Left lung (tissue), 10 donors: ENCODE data around the gene KLK15. TPM values are rescaled to one million over a fixed set of nuclear protein-coding genes. Genes with fewer than 3 reads are reported as not detected.

Experiments used
- ATAC-seq: fragments of 200-7000 bp; cut with Tn5 transposase; one replicate; pipeline ENCODE4 v1.9.1; 2020; ENCODE audit warnings: moderate library complexity
- DNase-seq, 4 donors: peaks; one replicate each; pipeline ENCODE4 v3.0.0-alpha.2; 2013 to 2020
- H3K27ac ChIP-seq, 2 donors: fragments of 200-600 bp; sonication (generic) in 1 of 2; one replicate each; pipeline versions ENCODE4 v1.5.0 to v1.8.0; 2020 to 2021
- H3K27me3 ChIP-seq, 2 donors: fragments of 200-600 bp; sonication (generic) in 1 of 2; one replicate each; pipeline versions ENCODE4 v1.5.0 to v1.8.0; 2020 to 2021
- H3K36me3 ChIP-seq, 2 donors: fragments of 200-600 bp; sonication (generic) in 1 of 2; one replicate each; pipeline versions ENCODE4 v1.5.0 to v1.8.0; 2020 to 2021
- H3K4me1 ChIP-seq, 2 donors: fragments of 200-600 bp; one replicate each; pipeline ENCODE4 v1.8.0; 2021
- H3K4me3 ChIP-seq, 2 donors: fragments of 200-600 bp; sonication (generic) in 1 of 2; one replicate each; pipeline versions ENCODE4 v1.5.0 to v1.8.0; 2020 to 2021; ENCODE audit warnings: mild to moderate bottlenecking in 1 of 2
- H3K9me3 ChIP-seq, 2 donors: fragments of 200-600 bp; sonication (generic) in 1 of 2; one replicate each; pipeline versions ENCODE4 v1.5.0 to v1.8.0; 2020 to 2021
- CTCF ChIP-seq, 2 donors: fragments of 200-600 bp; sonication (generic) in 1 of 2; IDR thresholded peaks; one replicate each; pipeline versions ENCODE4 v1.5.0 to v1.8.0; 2021; ENCODE audit warnings: antibody characterized with exemption in 2 of 2
- intact Hi-C, 2 donors: fragments of 100-400 bp; cut with DNase I; formaldehyde crosslinking; loops; one replicate each; pipeline versions ENCODE4 v1.11.2 to v1.14.2; 2022
- polyA plus RNA-seq, 6 donors: library from polyadenylated mRNA; unstranded; fragments of 120-200 nt; gene quantifications; one replicate each; pipeline ENCODE4 v1.2.1, GENCODE V29; 2013; ENCODE audit not compliant: insufficient read length in 6 of 6
- total RNA-seq, 2 donors: library from RNA; stranded (reverse); fragmentation: NEBNext Ultra II Directional; extraction: Animal tissue kit (Norgen Biotek cat#: 25700); gene quantifications; one replicate each; pipeline ENCODE4 v1.2.1, GENCODE V29; 2021
- donor health status: DM: no; HTN: yes; CAD: no.
- donor health status: DM: no; HTN: no; CAD: no.

Gene KLK15
- total and polyA plus RNA-seq, 8 donors = not detected

GRCh38 chr19:50820549-50821247 is 12.7 kb downstream of the KLK15 start:
- intact Hi-C loops = no loop called here
- Histone ChIP-seq H3K9me3 (no peaks in the 10 kb centered on the region), H3K27ac (no peak overlapping the region), H3K4me1 (peaks cover 0 to 4% of the 10 kb centered on the region in 2 donors), H3K36me3 (no peaks in the 10 kb centered on the region), H3K4me3 (no peak overlapping the region), H3K27me3 (peaks cover 16 to 97% of the 10 kb centered on the region in 2 donors)
- ATAC-seq = no peak
- TF ChIP-seq CTCF (IDR thresholded peaks at IDR 0.05) = no peak
- DNase-seq = peak in 1 of 4 donors; percentile 76

- no peak for TF ChIP-seq CTCF (IDR thresholded peaks at IDR 0.05)
- Histone ChIP-seq H3K36me3 (no peaks in the 10 kb centered on the region), H3K4me1 (peaks cover 0 to 4% of the 10 kb centered on the region in 2 donors), H3K4me3 (no peak overlapping the region), H3K9me3 (peaks cover 0 to 3% of the 10 kb centered on the region in 2 donors), H3K27me3 (peaks cover 16 to 98% of the 10 kb centered on the region in 2 donors), H3K27ac (no peak overlapping the region)
- ATAC-seq = no peak
- intact Hi-C loops = no loop called here
- DNase-seq = no peak
Observed at GRCh38 chr19:50820086-50820485, 13.3 kb downstream of the KLK15 start.

GRCh38 chr19:50819636-50820035 is 13.7 kb downstream of the KLK15 start:
- intact Hi-C loops = no loop called here
- DNase-seq (no peak), ATAC-seq (no peak)
- H3K4me1 ChIP-seq = peaks cover 0 to 4% of the 10 kb centered on the region in 2 donors
- no peak for TF ChIP-seq CTCF (IDR thresholded peaks at IDR 0.05)
- H3K4me3 ChIP-seq = no peak overlapping the region
- H3K9me3 ChIP-seq = peaks cover 0 to 3% of the 10 kb centered on the region in 2 donors
- no peak overlapping the region for H3K27ac ChIP-seq
- H3K27me3 ChIP-seq = peaks cover 16 to 98% of the 10 kb centered on the region in 2 donors
- no peaks in the 10 kb centered on the region for H3K36me3 ChIP-seq

- intact Hi-C loops = no loop called here
- peaks cover 16 to 98% of the 10 kb centered on the region in 2 donors for H3K27me3 ChIP-seq
- ATAC-seq = no peak
Observed at GRCh38 chr19:50818859-50819472, 14.4 kb downstream of the KLK15 start.

More at GRCh38 chr19:50818859-50819472, 14.4 kb downstream of the KLK15 start:
- peaks cover 0 to 3% of the 10 kb centered on the region in 2 donors for H3K9me3 ChIP-seq
- no peak overlapping the region for H3K27ac ChIP-seq
- peaks cover 0 to 4% of the 10 kb centered on the region in 2 donors for H3K4me1 ChIP-seq
- no peak for TF ChIP-seq CTCF (IDR thresholded peaks at IDR 0.05)
- no peak for DNase-seq
- H3K36me3 ChIP-seq = no peaks in the 10 kb centered on the region
- H3K4me3 ChIP-seq = no peak overlapping the region
